AG04450 (cell line): ENCODE data around the gene SORT1. TPM values are rescaled to one million over a fixed set of nuclear protein-coding genes. Genes with fewer than 3 reads are reported as not detected.

Source experiments
- CTCF ChIA-PET: fragments of 300-600, 350-600 bp; formaldehyde crosslinking; extraction: SDS; loops from one replicate; lab custom pipeline; 2022; ENCODE audit warnings: antibody characterized with exemption, inconsistent platforms; lab: Charles Lee
- POLR2A ChIA-PET: fragments of 350-600 bp; formaldehyde crosslinking; extraction: SDS; loops from one replicate; lab custom pipeline; 2021; ENCODE audit warnings: antibody characterized with exemption, inconsistent platforms; lab: Yijun Ruan, JAX
- DNase-seq: peaks from one replicate; pipeline ENCODE4 v3.0.0-alpha.2; 2011; ENCODE audit warnings: low read depth, low spot score
- H3K27ac ChIP-seq: one replicate; pipeline ENCODE4 v1.5.1; 2012; ENCODE audit warnings: low read depth, low read length, control low read depth
- H3K27me3 ChIP-seq: one replicate; pipeline ENCODE4 v1.6.0; 2012; ENCODE audit warnings: low read length; ENCODE audit not compliant: control insufficient read depth, insufficient read depth
- H3K4me3 ChIP-seq: 2 replicates; pipeline ENCODE4 v1.5.1; 2011; ENCODE audit warnings: mild to moderate bottlenecking, low read depth, low read length, control low read depth
- H3K9me3 ChIP-seq: 2 replicates; pipeline ENCODE4 v1.5.1; 2012; ENCODE audit warnings: low read length; ENCODE audit not compliant: control insufficient read depth, insufficient read depth
- polyA plus RNA-seq: library from polyadenylated mRNA; depleted of rRNA; stranded (reverse); fragments of >200 nt; gene quantifications from 2 replicates; pipeline ENCODE4 v1.2.3, GENCODE V29; 2011
- TF ChIP-seq, protein P1 (sequence below): IDR thresholded peaks from 2 replicates; pipeline ENCODE4 v1.5.1; 2011; ENCODE audit warnings: low read depth, low read length, control low read depth, inconsistent platforms

SORT1 gene
- polyA plus RNA-seq, 1 experiment: 42.8 TPM

DNA sequence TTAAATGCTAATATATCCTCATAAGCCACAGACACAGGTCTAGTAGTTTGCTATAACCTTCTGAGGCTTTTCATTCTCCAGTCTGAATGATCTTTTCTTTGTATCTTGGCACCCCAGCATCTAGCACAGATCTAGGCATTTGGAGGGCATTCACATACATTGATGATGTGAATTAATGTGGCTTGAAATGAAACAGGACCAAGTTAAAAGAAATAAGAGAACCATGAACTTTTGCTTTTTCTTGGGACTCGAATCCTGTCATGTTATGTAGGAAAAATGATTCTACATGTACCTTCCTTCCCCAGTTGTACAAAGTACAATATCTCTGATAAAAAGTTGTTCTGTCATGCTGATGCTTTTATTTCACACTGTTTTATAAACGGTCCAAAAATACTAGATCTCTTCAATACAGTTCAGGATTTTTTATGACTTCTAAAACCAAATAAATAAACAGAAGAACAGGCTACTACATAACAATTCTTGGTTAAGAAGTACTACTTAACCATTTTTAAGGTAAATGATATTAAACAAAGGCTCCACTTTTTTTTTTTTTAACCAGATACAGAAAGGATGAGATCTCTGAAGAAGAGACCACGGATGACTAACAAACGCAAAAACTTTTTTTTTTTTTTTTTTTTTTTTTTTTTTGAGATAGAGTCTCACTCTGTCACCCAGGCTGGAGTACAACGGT lies 3.0 kb downstream of the SORT1 start:
- ChIA-PET CTCF (interaction anchor here (1.5 to 2.4 kb wide), 3 partner anchors 118 to 138 kb away, joined by 4 to 13 read pairs (median 8); no protein-coding TSS in a partner anchor), POLR2A (no interaction called here)
- Histone ChIP-seq H3K27ac (no peak overlapping the region), H3K9me3 (no peaks in the 10 kb centered on the region), H3K4me3 (no peak overlapping the region), H3K27me3 (no peaks in the 10 kb centered on the region)
- TF ChIP-seq, protein P1, sequence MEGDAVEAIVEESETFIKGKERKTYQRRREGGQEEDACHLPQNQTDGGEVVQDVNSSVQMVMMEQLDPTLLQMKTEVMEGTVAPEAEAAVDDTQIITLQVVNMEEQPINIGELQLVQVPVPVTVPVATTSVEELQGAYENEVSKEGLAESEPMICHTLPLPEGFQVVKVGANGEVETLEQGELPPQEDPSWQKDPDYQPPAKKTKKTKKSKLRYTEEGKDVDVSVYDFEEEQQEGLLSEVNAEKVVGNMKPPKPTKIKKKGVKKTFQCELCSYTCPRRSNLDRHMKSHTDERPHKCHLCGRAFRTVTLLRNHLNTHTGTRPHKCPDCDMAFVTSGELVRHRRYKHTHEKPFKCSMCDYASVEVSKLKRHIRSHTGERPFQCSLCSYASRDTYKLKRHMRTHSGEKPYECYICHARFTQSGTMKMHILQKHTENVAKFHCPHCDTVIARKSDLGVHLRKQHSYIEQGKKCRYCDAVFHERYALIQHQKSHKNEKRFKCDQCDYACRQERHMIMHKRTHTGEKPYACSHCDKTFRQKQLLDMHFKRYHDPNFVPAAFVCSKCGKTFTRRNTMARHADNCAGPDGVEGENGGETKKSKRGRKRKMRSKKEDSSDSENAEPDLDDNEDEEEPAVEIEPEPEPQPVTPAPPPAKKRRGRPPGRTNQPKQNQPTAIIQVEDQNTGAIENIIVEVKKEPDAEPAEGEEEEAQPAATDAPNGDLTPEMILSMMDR: no peak
- no peak for DNase-seq

DNA sequence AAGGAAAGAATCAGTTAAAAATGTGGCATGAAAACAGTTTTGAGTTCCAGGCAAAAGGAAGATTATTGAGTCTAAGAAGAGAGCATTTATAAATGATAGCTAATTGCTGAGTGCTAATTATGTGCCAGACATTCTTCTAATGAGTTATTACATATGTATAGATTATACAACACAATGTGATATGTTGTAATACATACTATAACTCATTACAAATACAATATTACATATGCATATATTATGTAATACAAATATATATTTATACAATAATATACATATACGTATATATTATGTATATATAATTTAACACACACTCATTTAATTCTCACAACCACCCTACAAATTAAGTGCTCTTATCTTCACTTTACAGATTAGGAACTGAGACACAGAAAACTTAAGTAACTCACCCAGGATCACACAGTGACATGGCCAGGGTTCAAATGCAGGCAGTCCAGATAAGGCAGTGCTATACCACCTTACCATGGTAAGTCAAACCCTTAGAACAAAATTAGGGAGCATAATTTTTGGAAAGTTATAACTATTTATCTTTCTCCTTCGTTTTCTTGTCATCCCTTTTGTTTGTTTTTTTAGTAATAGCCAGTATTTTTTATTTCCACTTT lies 4.0 kb downstream of the SORT1 start:
- CTCF ChIA-PET: interaction anchor here (1.1 to 2.4 kb wide), 4 partner anchors 111 to 193 kb away, joined by 3 to 8 read pairs (median 5); partner anchors contain the start of gene PSRC1
- no peaks in the 10 kb centered on the region for H3K9me3 ChIP-seq
- TF ChIP-seq, protein P1: no peak
- no peak for DNase-seq
- H3K4me3 ChIP-seq: no peak overlapping the region
- no peaks in the 10 kb centered on the region for H3K27me3 ChIP-seq
- POLR2A ChIA-PET: interaction anchor here (1.5 kb wide), 2 partner anchors 18 to 23 kb away, joined by 8 to 9 read pairs; no protein-coding TSS in a partner anchor
- H3K27ac ChIP-seq: peak overlapping the region; percentile 52

DNA sequence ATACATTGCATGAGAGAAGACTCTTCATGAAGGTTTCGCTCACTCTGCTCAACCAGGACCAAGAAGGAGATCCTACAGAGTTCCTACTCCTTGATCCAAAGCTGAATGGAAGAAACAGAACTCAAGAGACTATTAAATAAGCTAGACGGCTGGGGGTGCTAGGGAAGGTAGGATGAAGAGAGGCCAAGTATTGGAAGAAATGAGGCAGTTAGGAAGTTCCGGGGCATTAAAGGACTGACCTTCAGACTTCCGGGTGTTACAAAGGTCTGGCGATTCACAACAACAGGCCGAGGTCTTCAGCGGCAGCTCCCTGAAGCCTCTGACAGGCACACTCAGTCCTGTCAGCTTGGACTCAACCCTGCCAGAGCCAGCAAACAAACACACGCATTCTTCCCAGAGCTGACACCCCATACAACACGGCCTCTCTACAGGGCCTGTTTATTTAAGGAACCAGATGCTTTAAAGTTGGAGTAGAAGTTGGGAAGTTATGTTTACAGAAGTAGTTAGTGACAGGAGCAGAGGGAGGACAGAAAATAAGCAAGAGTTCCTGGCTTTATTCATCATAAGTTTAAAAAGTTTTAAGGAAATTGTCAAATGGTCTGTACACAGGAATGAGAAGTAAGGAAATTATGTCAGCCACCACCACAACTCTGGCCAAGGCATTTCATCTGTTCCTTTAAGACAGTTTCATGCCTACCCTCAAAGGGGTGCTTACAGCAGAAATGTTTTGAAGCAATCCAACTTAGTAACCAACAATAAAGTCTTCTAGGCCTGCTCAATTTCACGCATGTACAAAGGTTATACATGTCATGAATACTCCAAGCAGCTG lies 4.7 kb downstream of the SORT1 start:
- TF ChIP-seq, protein P1: no peak
- no peaks in the 10 kb centered on the region for H3K27me3 ChIP-seq
- H3K4me3 ChIP-seq: peak overlapping the region; percentile 3; the same call in 1 of the 2 replicates
- POLR2A ChIA-PET: interaction anchor here (1.4 to 1.5 kb wide), 3 partner anchors 18 to 32 kb away, joined by 3 to 9 read pairs (median 8); no protein-coding TSS in a partner anchor
- DNase-seq: peak; percentile 60
- CTCF ChIA-PET: interaction anchor here (1.1 to 2.4 kb wide), 4 partner anchors 110 to 192 kb away, joined by 3 to 8 read pairs (median 5); partner anchors contain the start of gene PSRC1
- H3K27ac ChIP-seq: peak overlapping the region; percentile 63
- H3K9me3 ChIP-seq: no peaks in the 10 kb centered on the region

DNA sequence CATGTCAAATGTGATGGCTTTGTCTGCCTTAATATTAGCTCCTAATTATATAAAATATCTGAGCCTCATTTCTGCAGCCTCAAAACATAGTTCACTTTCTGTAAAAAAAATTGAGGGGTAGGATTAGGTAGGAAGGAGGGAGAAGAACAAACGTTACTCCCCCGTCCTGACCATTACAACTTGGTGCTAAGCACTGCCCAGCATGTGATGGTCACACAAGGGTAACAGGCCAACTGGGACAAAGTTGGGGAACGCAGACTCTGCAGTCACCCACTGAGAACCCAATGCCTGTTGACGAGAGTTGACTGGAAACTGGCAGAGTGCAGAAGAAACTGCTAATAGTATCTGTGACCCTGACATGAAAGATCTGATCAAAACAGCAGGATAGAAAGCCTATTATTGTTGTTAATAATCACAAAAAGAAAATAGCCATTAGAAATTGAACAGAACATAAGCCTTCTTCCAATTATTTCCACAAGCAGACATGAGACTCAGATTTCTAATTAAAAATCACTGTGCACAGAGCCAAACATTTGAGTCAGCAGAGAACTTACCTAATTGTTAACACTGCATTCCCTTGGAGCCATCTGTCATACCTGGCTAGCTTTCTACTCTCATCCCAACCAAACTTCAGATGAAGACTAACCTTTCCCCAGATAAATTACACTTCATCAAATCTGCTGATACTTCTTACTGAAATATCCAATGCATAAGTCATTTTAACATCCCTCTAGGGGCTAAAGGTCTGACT lies 5.5 kb downstream of the SORT1 start:
- H3K27me3 ChIP-seq: no peaks in the 10 kb centered on the region
- CTCF ChIA-PET: interaction anchor here (0.6 to 2.4 kb wide), 4 partner anchors 10 to 115 kb away, joined by 4 to 8 read pairs (median 4); no protein-coding TSS in a partner anchor
- POLR2A ChIA-PET: interaction anchor here (1.4 to 1.5 kb wide), 3 partner anchors 17 to 33 kb away, joined by 3 to 9 read pairs (median 8); no protein-coding TSS in a partner anchor
- no peak overlapping the region for H3K27ac ChIP-seq
- DNase-seq: no peak
- H3K4me3 ChIP-seq: 0 out of 2 replicates have a peak overlapping the region, but pooled peaks have one; percentile 4
- TF ChIP-seq, protein P1: no peak
- H3K9me3 ChIP-seq: no peaks in the 10 kb centered on the region
